GM12874 (cell line): ENCODE data around the gene DIPK1A.

Experiments
- CTCF ChIP-seq: IDR thresholded peaks from 2 replicates; pipeline ENCODE4 v1.5.1; 2011; ENCODE audit warnings: low read depth, mild to moderate bottlenecking, control low read depth, low read length, moderate library complexity; ENCODE audit not compliant: insufficient read depth

The DIPK1A gene

GRCh38 chr1:92795166-92795565, 166.1 kb downstream of the DIPK1A start:
- no peak for TF ChIP-seq CTCF

GRCh38 chr1:92792340-92792782, 168.9 kb downstream of the DIPK1A start:
- TF ChIP-seq CTCF = no peak
